Measurements from ENCODE around the gene CCDC51. TPM values are rescaled to one million over a fixed set of nuclear protein-coding genes. Genes with fewer than 3 reads are reported as not detected.

CCDC51 gene
- total and polyA plus RNA-seq, 9 of the 15 experiments (the other 6 are each of a cell fraction or from before 2014, with no cell fraction given) = 6.5 to 18.6 (median 15.7) TPM

- Histone ChIP-seq H3K4me2 (ENCODE audit: insufficient read depth, low read length) (no peak overlapping the region), H3K4me1 (replicated peaks in 1 of 2; ENCODE audit: control insufficient read depth in 2 of 2, insufficient read depth in 2 of 2, low read length in 2 of 2) (peaks cover 0 to 5% of the 10 kb centered on the region in 2 experiments; a peak in 2 of 5 replicates), H3K9ac (ENCODE audit: insufficient read depth in 1 of 2, low read depth in 2 of 2, low read length in 2 of 2) (no peak overlapping the region), H3K9me3 (replicated peaks; ENCODE audit: control insufficient read depth, insufficient read depth, low read depth, low read length) (no peaks in the 10 kb centered on the region), H3K27ac (ENCODE audit: extremely low read depth, low read depth, low read length) (no peak overlapping the region), H4K20me1 (replicated peaks; ENCODE audit: control insufficient read depth, insufficient read depth, low read length) (no peaks in the 10 kb centered on the region), H3K27me3 (ENCODE audit: control insufficient read depth in 2 of 2, insufficient read depth in 2 of 2, low read length in 2 of 2) (no peaks in the 10 kb centered on the region), H3K4me3 (no peak overlapping the region), H3K36me3 (ENCODE audit: control insufficient read depth, insufficient read depth, low read length) (no peaks in the 10 kb centered on the region), H3K79me2 (ENCODE audit: control insufficient read depth, insufficient read depth, low read length) (no peaks in the 10 kb centered on the region), H2AFZ (ENCODE audit: low read depth, low read length) (no peak overlapping the region), H3K9me1 (ENCODE audit: control insufficient read depth, insufficient read depth, low read length) (no peaks in the 10 kb centered on the region)
- DNase-seq (ENCODE audit: extremely low read depth in 1 of 4, low spot score in 3 of 4) = no peak
- TF ChIP-seq TCF3 (CRISPR knock-in tag; IDR thresholded peaks at IDR 0.05) (no peak), NKRF (IDR thresholded peaks at IDR 0.05; ENCODE audit: borderline replicate concordance) (no peak), SREBF1 (IDR thresholded peaks at IDR 0.05; ENCODE audit: borderline replicate concordance, low read depth, low read length) (no peak), TAF7 (tag; IDR thresholded peaks at IDR 0.05) (no peak), BRD4 (IDR thresholded peaks at IDR 0.05) (no peak), U2AF2 (optimal IDR thresholded peaks at IDR 0.05; ENCODE audit: low read depth, low read length) (no peak), MITF (IDR thresholded peaks at IDR 0.05) (no peak), ZEB2 (IDR thresholded peaks at IDR 0.05) (no peak), MLLT1 (IDR thresholded peaks at IDR 0.05) (no peak), PHF21A (IDR thresholded peaks at IDR 0.05; ENCODE audit: borderline replicate concordance, low read depth) (no peak)
- ChIA-PET POLR2A (interaction anchor here (0.7 to 1.0 kb wide), 2 partner anchors 10 to 20 kb away, joined by 3 to 4 read pairs; no protein-coding TSS in a partner anchor), CTCF (ENCODE audit: low intra/inter-chr PET ratio) (no interaction called here)
- BruUV-seq (replicated peaks) = no TSS peak
- no peak for FAIRE-seq
- intact Hi-C loops (cut with micrococcal nuclease) (no loop called here), in situ Hi-C loops (cut with MboI) (no loop called here)
- ATAC-seq = no peak
- WGBS (ENCODE audit: insufficient coverage, low coverage, missing lambda C conversion rate) = 48% methylated on average over 4 of the region's 4 CpGs
Observed at GRCh38 chr3:48416546-48416945, 23.4 kb downstream of the CCDC51 start.

Data from K562 (cell line).